DOHH2 (cell line): ENCODE results near the gene SH3RF3.

Source experiments
- H3F3A ChIP-seq: fragments of 200-600 bp; sonication (generic), shearing (Covaris generic); 2 replicates; pipeline ENCODE4 v1.6.0; 2016; ENCODE audit warnings: antibody characterized with exemption, mild to moderate bottlenecking; ENCODE audit not compliant: control insufficient read depth, insufficient read depth
- H3K27ac ChIP-seq: fragments of 200-600 bp; sonication (generic); 2 replicates; pipeline ENCODE4 v1.5.1; 2014; ENCODE audit warnings: low read depth, mild to moderate bottlenecking, low read length, moderate library complexity
- H3K27me3 ChIP-seq: fragments of 200-600 bp; sonication (generic); 2 replicates; pipeline ENCODE4 v1.6.1; 2014; ENCODE audit warnings: mild to moderate bottlenecking, low read length, mixed read lengths; ENCODE audit not compliant: control insufficient read depth
- H3K36me3 ChIP-seq: fragments of 200-600 bp; sonication (generic); 2 replicates; pipeline ENCODE4 v1.6.1; 2014; ENCODE audit warnings: mild to moderate bottlenecking, low read length, moderate library complexity, mixed read lengths; ENCODE audit not compliant: control insufficient read depth
- H3K4me1 ChIP-seq: fragments of 200-600 bp; sonication (generic); 2 replicates; pipeline ENCODE4 v1.6.1; 2014; ENCODE audit warnings: mild to moderate bottlenecking, low read length, mixed read lengths; ENCODE audit not compliant: control insufficient read depth
- H3K4me2 ChIP-seq: fragments of 200-600 bp; sonication (generic); 2 replicates; pipeline ENCODE4 v1.6.0; 2014; ENCODE audit warnings: mild to moderate bottlenecking, low read length, moderate library complexity
- H3K4me3 ChIP-seq: fragments of 200-600 bp; sonication (generic); 2 replicates; pipeline ENCODE4 v1.5.1; 2014; ENCODE audit warnings: mild to moderate bottlenecking, low read length, mixed read lengths
- H3K79me2 ChIP-seq: fragments of 200-600 bp; sonication (generic); 2 replicates; pipeline ENCODE4 v1.6.1; 2014; ENCODE audit warnings: mild to moderate bottlenecking, low read length, mixed read lengths; ENCODE audit not compliant: control insufficient read depth
- H3K9me2 ChIP-seq: fragments of 200-600 bp; sonication (generic); replicated peaks from 2 replicates; pipeline ENCODE4 v1.6.1; 2014; ENCODE audit warnings: mild to moderate bottlenecking, low read length, mixed read lengths; ENCODE audit not compliant: control insufficient read depth
- H3K9me3 ChIP-seq: fragments of 200-600 bp; sonication (generic); 2 replicates; pipeline ENCODE4 v1.6.1; 2014; ENCODE audit warnings: antibody characterized with exemption, low read length, mixed read lengths; ENCODE audit not compliant: control insufficient read depth, insufficient read depth
- H4K20me1 ChIP-seq: fragments of 200-600 bp; sonication (generic); 2 replicates; pipeline ENCODE4 v1.6.0; 2014; ENCODE audit warnings: low read depth, mild to moderate bottlenecking, antibody characterized with exemption, low read length, moderate library complexity; ENCODE audit not compliant: control insufficient read depth, insufficient read depth
- EZH2phosphoT487 ChIP-seq: fragments of 200-600 bp; sonication (generic); IDR thresholded peaks from 2 replicates; pipeline ENCODE4 v1.6.1; 2017; ENCODE audit warnings: borderline replicate concordance, mild to moderate bottlenecking, antibody characterized with exemption, low read length, moderate library complexity, mixed read lengths
- TF ChIP-seq, protein P1 (sequence below): fragments of 200-600 bp; sonication (generic); IDR thresholded peaks from one replicate; pipeline ENCODE4 v1.5.1; 2014; ENCODE audit warnings: antibody characterized with exemption, mild to moderate bottlenecking, low read depth, low read length; ENCODE audit not compliant: poor library complexity, severe bottlenecking

Gene SH3RF3

DNA sequence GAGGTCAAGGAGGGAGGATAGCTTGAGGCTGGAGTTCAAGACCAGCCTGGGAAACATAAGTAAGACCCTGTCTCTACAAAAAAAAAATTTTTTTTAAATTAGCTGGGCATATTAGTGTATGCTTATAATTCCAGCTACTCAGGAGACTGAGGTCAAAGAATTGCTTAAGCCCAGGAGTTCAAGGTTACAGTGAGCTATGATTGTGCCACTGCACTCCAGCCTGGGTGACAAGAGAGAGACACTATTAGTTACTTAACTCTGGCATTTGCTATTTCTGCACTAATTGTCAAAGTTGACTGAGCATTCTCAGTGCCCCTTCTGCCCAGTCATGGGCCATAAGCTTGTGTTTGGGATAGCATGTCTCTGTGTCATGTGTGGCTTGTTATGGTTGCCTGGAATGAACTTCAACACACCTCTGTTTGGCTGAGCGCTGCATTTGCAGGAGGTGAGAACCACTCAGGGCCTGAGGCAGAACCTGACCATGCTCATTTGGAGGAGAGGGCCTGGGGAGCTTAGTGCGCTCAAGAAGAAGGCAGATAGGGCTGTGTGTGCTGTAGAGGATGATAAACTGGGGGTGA is 77.7 kb downstream of the SH3RF3 start:
- Histone ChIP-seq H4K20me1 (no peaks in the 10 kb centered on the region), H3K79me2 (no peaks in the 10 kb centered on the region)

DNA sequence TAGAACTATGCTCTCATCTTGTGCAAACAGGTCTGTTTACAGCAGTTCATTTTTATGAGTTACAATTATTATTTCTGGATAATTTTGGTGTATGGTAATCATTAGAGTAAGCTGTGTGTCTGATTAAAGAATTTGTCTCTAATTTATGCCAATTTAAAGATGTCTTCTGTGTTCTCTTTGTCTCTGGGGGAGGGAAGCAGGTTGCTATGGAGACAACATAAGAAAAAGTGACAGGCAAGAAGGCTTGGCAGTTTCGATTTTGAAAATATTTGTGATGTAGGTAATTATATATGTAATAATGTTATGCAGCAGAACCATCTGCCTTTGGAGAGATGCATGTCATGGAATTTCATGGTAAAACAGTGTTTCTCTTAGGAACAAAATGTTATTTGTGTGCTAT is 78.2 kb downstream of the SH3RF3 start:
- H3K79me2 ChIP-seq: no peaks in the 10 kb centered on the region
- H3K27me3 ChIP-seq: peaks cover 2% of the 10 kb centered on the region; the same call in 1 of the 2 replicates
- H3F3A ChIP-seq: no peaks in the 10 kb centered on the region
- no peak overlapping the region for H3K4me3 ChIP-seq
- no peak overlapping the region for H3K27ac ChIP-seq
- no peaks in the 10 kb centered on the region for H4K20me1 ChIP-seq
- no peaks in the 10 kb centered on the region for H3K4me1 ChIP-seq
- H3K4me2 ChIP-seq: no peak overlapping the region
- TF ChIP-seq, protein P1, sequence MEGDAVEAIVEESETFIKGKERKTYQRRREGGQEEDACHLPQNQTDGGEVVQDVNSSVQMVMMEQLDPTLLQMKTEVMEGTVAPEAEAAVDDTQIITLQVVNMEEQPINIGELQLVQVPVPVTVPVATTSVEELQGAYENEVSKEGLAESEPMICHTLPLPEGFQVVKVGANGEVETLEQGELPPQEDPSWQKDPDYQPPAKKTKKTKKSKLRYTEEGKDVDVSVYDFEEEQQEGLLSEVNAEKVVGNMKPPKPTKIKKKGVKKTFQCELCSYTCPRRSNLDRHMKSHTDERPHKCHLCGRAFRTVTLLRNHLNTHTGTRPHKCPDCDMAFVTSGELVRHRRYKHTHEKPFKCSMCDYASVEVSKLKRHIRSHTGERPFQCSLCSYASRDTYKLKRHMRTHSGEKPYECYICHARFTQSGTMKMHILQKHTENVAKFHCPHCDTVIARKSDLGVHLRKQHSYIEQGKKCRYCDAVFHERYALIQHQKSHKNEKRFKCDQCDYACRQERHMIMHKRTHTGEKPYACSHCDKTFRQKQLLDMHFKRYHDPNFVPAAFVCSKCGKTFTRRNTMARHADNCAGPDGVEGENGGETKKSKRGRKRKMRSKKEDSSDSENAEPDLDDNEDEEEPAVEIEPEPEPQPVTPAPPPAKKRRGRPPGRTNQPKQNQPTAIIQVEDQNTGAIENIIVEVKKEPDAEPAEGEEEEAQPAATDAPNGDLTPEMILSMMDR: no peak
- TF ChIP-seq EZH2phosphoT487: no peak
- H3K9me3 ChIP-seq: no peaks in the 10 kb centered on the region
- H3K36me3 ChIP-seq: no peaks in the 10 kb centered on the region
- no peaks in the 10 kb centered on the region for H3K9me2 ChIP-seq

More for the DNA sequence above, 77.7 kb downstream of the SH3RF3 start:
- Histone ChIP-seq H3K27me3 (peaks cover 2% of the 10 kb centered on the region; the same call in 1 of the 2 replicates), H3K36me3 (no peaks in the 10 kb centered on the region), H3K9me2 (no peaks in the 10 kb centered on the region), H3K4me2 (no peak overlapping the region), H3K9me3 (no peaks in the 10 kb centered on the region), H3K4me1 (no peaks in the 10 kb centered on the region), H3K4me3 (no peak overlapping the region), H3K27ac (no peak overlapping the region), H3F3A (no peaks in the 10 kb centered on the region)
- no peak for TF ChIP-seq EZH2phosphoT487
- TF ChIP-seq, protein P1: no peak

DNA sequence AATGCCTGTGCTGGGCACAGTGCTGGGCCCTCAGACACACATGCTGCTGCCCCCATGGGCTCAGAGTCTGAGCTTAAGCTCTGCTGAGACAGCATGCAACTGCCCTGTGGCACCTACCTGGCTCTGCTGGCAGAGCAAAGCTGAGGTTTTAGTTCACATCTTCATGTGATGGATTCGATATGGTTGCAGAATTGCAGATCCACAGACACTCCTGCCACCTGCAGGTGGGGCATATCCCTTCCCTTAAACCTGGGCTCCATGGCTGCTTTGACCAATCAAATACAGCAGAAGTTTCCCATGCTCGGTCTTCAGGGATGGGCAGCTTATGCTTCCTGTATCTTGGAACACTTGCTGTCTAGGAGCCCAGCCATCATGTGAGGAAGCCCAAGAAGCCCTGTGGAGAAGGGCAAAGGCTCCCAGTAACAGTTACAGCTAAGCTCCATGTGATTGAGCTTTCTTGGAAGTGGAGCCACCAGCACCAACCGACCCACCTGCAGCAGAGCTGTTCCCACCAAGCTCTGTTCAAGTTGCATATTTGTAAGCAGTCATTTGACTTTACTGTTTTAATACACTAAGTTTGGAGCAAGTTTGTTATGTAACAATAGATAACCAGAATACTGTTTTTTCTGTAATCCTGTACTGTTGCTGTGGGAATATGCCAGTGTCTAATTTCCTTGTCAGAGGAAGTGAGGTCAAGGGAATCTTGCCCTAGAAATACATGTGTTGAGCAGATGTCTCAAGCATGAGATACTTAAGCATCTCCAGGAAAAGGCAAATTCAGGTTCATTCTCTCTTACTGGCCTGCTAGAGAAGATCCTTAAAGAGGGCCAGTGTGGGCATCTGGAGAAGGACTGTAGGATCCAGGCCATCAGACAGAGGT is 79.3 kb downstream of the SH3RF3 start:
- no peaks in the 10 kb centered on the region for H3F3A ChIP-seq
- H4K20me1 ChIP-seq: no peaks in the 10 kb centered on the region
- H3K4me1 ChIP-seq: no peaks in the 10 kb centered on the region
- H3K27ac ChIP-seq: no peak overlapping the region
- H3K9me2 ChIP-seq: no peaks in the 10 kb centered on the region
- H3K79me2 ChIP-seq: no peaks in the 10 kb centered on the region
- H3K9me3 ChIP-seq: no peaks in the 10 kb centered on the region
- H3K27me3 ChIP-seq: peaks cover 2% of the 10 kb centered on the region; the same call in 1 of the 2 replicates
- TF ChIP-seq EZH2phosphoT487: no peak
- TF ChIP-seq, protein P1: peak; percentile 25
- H3K4me3 ChIP-seq: no peak overlapping the region
- H3K4me2 ChIP-seq: no peak overlapping the region
- no peaks in the 10 kb centered on the region for H3K36me3 ChIP-seq
